ENCODE measurements around the gene AGAP1.

The AGAP1 gene

DNA sequence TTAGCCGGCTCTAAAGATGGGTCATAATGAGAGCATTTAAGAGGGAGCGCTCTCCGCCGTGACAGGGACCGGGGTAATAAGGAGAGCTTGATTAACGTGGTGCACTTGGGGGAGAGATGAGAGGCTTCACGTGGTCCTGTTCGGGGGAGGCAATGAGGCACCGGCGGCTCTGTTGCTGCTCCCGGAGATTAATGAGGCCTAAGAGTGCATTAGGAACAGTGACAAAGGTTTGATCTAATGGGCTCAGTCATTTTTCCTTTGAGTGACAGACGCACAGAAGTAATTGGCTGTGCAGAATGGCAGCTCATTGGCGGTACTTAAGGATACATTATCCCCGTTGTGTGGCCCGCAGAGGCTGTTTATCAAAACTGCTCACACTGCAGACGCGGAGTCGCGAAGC lies 423.7 kb downstream of the AGAP1 start:
- DNase-seq (ENCODE audit: low read depth, low spot score) = no peak

DNA sequence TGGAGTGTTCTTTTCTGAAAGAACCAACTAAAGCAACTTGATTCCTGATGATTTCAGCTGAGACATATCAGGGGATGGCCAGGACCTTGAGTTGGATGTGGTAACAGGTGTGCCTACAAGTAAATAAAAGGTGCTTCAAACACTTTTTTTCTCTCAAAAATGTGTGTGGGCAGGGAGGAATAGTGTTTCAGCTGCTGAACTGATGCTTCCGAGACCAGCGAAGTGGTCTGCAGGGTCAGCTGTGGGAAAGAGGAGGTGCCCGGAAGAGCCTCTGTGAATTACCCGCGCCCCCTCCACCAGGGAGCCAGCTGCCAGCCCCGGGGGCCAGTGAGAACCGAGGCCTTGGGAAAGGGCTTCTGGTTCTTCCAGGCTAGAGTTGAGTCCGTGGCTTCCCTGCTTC lies 425.0 kb downstream of the AGAP1 start:
- DNase-seq (ENCODE audit: low read depth, low spot score) = no peak

GRCh38 chr2:235920216-235920865 lies 426.5 kb downstream of the AGAP1 start:
- DNase-seq (ENCODE audit: low read depth, low spot score) = no peak

GRCh38 chr2:235921508-235922191 lies 427.8 kb downstream of the AGAP1 start:
- no peak for DNase-seq (ENCODE audit: low read depth, low spot score)

GRCh38 chr2:235922839-235923238 lies 429.0 kb downstream of the AGAP1 start:
- no peak for DNase-seq (ENCODE audit: low read depth, low spot score)

DNA sequence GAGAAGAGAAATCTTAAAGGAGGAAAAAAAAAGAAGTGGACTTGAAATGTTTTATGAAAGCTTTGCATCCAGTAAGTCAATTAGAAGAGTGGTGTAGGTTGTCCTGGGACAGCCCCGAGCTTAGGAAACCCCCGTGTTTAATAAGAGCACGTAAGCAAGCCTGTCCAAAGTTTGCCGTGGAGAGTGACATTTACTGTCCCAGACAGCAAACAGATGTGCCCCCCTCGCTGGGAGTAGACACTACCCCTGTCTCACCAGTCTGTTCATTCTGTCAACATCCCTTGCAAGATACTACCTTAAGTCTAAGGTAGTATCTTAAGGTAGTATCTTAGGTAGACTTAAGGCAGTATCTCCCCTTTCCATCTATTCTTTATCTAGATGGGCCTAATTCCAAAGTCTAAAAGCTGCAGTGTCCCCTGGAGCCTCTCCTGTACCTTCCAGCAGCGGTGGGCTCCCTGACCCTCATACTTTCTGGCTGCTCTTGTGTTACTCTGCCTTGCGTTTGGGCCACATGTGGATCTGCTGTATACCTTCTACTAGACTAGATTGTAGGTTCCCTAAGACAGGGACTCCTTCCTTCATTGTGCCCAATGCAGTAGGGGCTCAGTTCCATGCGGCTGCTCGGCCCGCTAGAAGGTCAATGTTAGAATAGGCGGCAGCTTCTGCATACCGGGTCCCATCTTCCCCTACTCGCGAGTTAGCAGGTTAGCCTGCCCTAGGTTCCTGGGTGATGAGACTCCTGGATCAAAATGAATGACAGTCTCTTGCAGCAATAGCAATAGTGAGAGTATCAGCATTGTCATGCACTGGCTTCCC lies 430.2 kb downstream of the AGAP1 start:
- no peak for DNase-seq (ENCODE audit: low read depth, low spot score)

DNA sequence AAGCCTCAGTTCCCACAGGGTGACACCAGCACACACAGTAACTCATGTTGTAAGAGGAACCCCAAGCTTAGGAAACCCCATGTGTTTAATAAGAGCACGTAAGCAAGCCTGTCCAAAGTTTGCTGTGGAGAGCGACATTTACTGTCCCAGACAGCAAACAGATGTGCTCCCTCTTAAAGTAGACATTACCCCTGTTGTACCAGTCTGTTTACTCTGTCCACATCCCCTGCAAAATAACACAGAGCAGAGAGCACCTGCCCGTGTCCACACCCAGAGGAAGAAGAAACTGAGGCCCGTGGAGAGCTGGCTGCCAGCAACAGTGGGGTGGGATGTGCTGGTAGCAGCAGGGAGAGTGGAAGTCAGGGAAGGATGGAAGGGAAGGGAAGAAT lies 430.8 kb downstream of the AGAP1 start:
- no peak for DNase-seq (ENCODE audit: low read depth, low spot score)

- no peak for DNase-seq (ENCODE audit: low read depth, low spot score)
Measured at GRCh38 chr2:235925250-235925919, 431.5 kb downstream of the AGAP1 start.

- DNase-seq (ENCODE audit: low read depth, low spot score) = no peak
Measured at GRCh38 chr2:235926229-235926628, 432.4 kb downstream of the AGAP1 start.

- no peak for DNase-seq (ENCODE audit: low read depth, low spot score)
Measured at GRCh38 chr2:235928751-235929370, 435.0 kb downstream of the AGAP1 start.

DNA sequence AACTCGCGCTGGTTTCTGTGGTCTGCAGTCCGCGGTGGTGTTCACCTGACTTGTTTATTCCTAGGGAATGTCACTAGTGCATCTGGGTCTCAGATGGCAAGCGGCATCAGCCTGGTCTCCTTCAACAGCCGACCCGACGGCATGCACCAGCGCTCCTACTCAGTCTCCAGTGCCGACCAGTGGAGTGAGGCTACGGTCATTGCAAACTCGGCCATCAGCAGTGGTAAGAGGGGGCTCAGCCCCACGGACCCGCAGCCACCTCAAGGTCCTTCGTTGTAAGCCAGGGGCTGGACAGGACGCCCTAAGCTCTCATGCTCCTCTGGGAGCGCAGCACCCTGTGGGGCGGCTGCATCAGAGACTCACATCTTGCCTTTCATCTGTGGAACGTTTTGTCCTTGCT lies 436.9 kb downstream of the AGAP1 start:
- DNase-seq (ENCODE audit: low read depth, low spot score) = no peak

DNA sequence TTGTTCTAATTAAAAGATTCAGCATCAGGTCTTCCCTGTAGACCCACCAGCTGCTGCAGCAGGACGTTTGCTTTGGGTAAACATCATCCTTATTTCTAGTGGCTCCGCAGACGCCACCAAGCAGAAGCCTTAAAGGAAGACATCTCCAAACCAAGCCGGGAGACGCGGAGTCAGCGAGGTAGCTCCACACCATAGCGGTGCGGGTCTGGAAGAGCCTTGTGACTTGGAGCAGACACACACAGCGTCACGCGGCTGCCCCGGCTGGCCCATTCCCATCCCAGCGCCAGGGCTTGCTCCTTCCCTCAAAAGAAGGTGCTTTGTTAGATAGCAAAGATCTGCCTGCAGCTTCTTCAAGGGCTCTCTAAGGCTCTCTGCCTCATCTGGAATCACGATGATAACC lies 437.8 kb downstream of the AGAP1 start:
- no peak for DNase-seq (ENCODE audit: low read depth, low spot score)

GRCh38 chr2:235934059-235934773 lies 440.4 kb downstream of the AGAP1 start:
- no peak for DNase-seq (ENCODE audit: low read depth, low spot score)

DNA sequence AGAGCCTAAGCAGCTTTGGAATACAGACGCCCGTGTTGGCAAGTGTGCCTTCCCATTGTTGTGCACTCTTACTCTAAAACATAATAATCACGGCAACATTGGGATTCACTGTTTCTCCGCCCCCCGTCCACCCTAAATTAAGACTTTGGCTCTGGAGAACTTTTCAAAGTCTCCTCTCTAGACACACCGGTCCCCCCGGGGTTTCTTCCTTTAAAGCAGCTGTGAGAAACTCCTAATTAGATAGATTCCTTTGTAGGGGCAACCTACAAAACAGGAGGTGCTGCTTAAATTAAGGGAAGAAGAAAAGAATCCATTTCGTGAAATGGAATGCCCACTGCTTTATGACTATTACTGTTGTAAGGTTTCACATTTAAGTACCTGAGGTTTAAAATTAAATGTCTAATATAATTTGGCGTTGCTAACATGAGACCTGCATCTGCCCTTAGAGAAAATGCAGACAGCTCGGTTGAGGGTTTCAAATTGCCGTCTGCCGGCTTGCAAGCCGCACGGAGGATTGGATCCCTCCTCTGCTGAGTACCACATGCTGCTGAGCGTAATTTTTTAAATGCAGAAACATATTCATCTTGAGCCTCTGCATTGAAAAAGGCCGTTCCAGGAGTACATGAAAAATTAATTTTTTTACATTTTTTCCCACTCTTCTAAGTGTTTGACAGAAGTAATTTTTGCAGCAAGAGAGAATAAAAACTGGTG lies 441.1 kb downstream of the AGAP1 start:
- DNase-seq (ENCODE audit: low read depth, low spot score) = no peak

- no peak for DNase-seq (ENCODE audit: low read depth, low spot score)
Measured at GRCh38 chr2:235935773-235936172, 441.9 kb downstream of the AGAP1 start.

- no peak for DNase-seq (ENCODE audit: low read depth, low spot score)
Measured at GRCh38 chr2:235936493-235936892, 442.6 kb downstream of the AGAP1 start.

DNA sequence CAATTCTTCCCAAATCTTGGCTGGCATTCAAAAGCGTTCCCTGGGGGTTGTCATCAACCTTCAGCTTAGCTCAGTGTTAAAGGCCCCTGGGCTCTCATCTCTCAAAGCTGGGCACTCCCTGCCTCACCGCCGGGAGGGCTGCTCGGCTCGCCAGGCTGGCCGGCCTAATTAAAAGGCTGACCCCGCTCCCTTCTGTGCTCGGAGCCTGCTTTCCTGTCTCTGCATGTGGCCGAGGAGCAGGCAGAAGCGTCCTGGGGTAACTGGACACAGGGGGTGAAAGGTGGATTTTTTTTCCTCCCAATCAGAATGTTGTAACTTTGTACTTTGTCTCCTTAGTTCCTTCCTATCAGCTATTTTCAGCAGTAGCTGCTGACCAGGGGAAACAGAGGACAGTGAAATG lies 443.2 kb downstream of the AGAP1 start:
- no peak for DNase-seq (ENCODE audit: low read depth, low spot score)

DNA sequence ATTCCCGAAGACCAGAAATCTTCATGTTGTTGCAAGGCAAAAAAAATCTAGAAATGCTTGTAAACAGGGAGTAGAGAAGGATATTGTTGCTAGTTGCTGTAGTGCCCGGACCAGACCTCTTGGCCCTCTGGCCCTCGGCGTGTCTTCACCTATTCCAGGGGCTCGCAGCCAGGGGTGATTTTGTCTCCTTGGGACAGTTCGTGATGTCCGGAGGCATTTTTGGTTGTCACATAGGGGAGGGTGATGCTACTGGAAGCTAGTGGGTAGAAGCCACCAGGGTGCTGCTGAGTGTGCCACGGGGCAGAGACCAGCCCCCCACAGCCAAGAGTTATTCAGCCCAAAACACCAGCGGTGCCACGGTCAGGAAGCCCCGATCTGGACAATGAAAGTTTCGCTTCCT lies 443.7 kb downstream of the AGAP1 start:
- no peak for DNase-seq (ENCODE audit: low read depth, low spot score)

DNA sequence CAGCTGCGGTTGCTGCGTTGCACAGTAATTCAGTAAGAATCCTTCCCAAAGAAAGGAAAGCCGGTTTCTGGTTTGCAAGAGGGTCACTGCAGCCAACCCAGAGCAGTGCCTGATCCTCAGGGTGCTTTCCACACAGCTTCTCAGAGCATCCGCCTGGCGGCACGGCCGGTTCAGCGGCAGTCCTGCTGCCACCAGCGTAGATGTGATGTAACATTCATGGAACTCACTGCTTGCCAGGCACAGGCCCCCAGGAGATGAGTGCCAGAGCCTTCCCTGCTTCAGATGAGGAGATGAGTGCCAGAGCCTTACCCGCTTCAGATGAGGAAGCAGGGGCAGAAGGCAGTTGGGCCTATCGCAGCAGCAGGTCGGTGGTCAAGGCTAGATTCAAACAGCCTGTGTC lies 444.1 kb downstream of the AGAP1 start:
- no peak for DNase-seq (ENCODE audit: low read depth, low spot score)

DNA sequence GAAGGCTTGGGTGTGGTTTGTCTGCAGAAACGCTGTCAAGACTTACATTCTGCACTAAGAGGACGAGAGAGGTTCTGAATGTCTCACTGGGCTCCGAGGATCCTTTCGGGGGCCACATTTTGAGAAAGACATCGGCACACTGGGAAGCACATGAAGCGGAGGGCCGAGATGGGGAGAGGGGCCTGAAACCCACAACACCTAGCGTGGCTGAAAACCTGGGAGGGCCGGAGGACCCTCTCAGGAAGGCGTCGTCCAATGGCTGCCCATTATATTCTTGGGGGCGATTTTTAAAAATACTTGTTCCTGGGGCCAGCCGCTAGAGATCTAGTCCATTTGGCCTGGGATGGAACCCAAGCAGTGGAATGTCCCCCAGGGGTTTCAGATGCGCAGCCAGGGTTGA lies 444.8 kb downstream of the AGAP1 start:
- DNase-seq (ENCODE audit: low read depth, low spot score) = no peak

DNA sequence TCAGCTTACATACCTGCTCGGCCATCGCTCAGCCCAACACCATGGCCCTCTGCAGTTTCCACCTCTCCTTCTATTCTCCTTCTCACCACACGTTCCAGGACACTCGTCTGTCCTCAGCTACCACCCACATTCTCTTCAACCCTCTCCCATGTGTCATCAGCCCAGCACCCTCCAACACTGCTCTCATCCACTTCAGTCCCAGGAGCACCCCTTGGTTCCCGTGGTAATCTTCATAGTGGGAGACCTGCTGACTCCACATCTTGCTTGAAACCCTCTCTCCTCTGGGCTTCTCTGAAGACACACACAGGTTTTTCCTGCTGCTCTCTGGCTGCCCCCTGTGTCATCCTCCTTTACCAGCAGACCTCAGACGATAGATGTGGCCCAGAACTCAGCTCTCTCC lies 445.6 kb downstream of the AGAP1 start:
- no peak for DNase-seq (ENCODE audit: low read depth, low spot score)
